Left ventricle myocardium inferior (tissue), 1 donor: ENCODE data around the gene HHAT. TPM values are rescaled to one million over a fixed set of nuclear protein-coding genes. Genes with fewer than 3 reads are reported as not detected.

ENCODE experiments used
- DNase-seq: peaks from one replicate; pipeline ENCODE4 v3.0.0-alpha.2; 2020
- H3K27ac ChIP-seq: fragments of 200-600 bp; replicated peaks from 2 replicates; pipeline ENCODE4 v1.8.0; 2021
- H3K27me3 ChIP-seq: fragments of 200-600 bp; 2 replicates; pipeline ENCODE4 v1.8.0; 2021; ENCODE audit warnings: low read depth
- H3K36me3 ChIP-seq: fragments of 200-600 bp; 2 replicates; pipeline ENCODE4 v1.8.0; 2021
- H3K4me1 ChIP-seq: fragments of 200-600 bp; 2 replicates; pipeline ENCODE4 v1.8.0; 2021
- H3K4me3 ChIP-seq: fragments of 200-600 bp; 2 replicates; pipeline ENCODE4 v1.8.0; 2021; ENCODE audit warnings: mild to moderate bottlenecking, moderate library complexity
- H3K9me3 ChIP-seq: fragments of 200-600 bp; replicated peaks from 2 replicates; pipeline ENCODE4 v1.8.0; 2021
- CTCF ChIP-seq: fragments of 200-600 bp; IDR thresholded peaks from 2 replicates; pipeline ENCODE4 v1.8.0; 2021; ENCODE audit warnings: antibody characterized with exemption, mild to moderate bottlenecking, borderline replicate concordance
- intact Hi-C: fragments of 100-400 bp; cut with micrococcal nuclease; formaldehyde crosslinking; loops from one replicate; pipeline ENCODE4 v1.11.0; 2022
- total RNA-seq: library from RNA; stranded (reverse); fragmentation: NEBNext Ultra II Directional; extraction: Animal tissue kit (Norgen Biotek cat#: 25700); gene quantifications from one replicate; pipeline ENCODE4 v1.2.1, GENCODE V29; 2021
- donor health status: DM: no; HTN: yes; CAD: no; lungs with severe emphysema.

The HHAT gene
- total RNA-seq, 1 donor from 2014 or later = 2.1 TPM

- intact Hi-C loops = no loop called here
- no peak for DNase-seq
- no peak overlapping the region for H3K4me3 ChIP-seq
- H3K9me3 ChIP-seq = peaks cover under 1% of the 10 kb centered on the region
- no peaks in the 10 kb centered on the region for H3K36me3 ChIP-seq
- no peak overlapping the region for H3K27ac ChIP-seq
- no peak for TF ChIP-seq CTCF
- H3K27me3 ChIP-seq = no peaks in the 10 kb centered on the region
- no peaks in the 10 kb centered on the region for H3K4me1 ChIP-seq
These were observed 253.7 kb downstream of the HHAT start for GRCh38 chr1:210582205-210582970.

- no peaks in the 10 kb centered on the region for H3K27me3 ChIP-seq
These were observed 255.9 kb downstream of the HHAT start for GRCh38 chr1:210584439-210585113.

GRCh38 chr1:210586771-210587170, 258.1 kb downstream of the HHAT start:
- H3K9me3 ChIP-seq = peaks cover 14% of the 10 kb centered on the region
- no peaks in the 10 kb centered on the region for H3K4me1 ChIP-seq
- DNase-seq = no peak
- peaks cover 3% of the 10 kb centered on the region for H3K36me3 ChIP-seq
- intact Hi-C loops = no loop called here
- H3K4me3 ChIP-seq = no peak overlapping the region
- H3K27me3 ChIP-seq = no peaks in the 10 kb centered on the region
- no peak for TF ChIP-seq CTCF
- no peak overlapping the region for H3K27ac ChIP-seq

More at GRCh38 chr1:210584439-210585113, 255.9 kb downstream of the HHAT start:
- no peak overlapping the region for H3K27ac ChIP-seq
- TF ChIP-seq CTCF = peak; percentile 70
- H3K36me3 ChIP-seq = peaks cover 3% of the 10 kb centered on the region
- H3K4me3 ChIP-seq = no peak overlapping the region
- no peaks in the 10 kb centered on the region for H3K4me1 ChIP-seq
- peaks cover 5% of the 10 kb centered on the region for H3K9me3 ChIP-seq
- intact Hi-C loops = no loop called here
- DNase-seq = peak; percentile 72

GRCh38 chr1:210587566-210587965, 258.9 kb downstream of the HHAT start:
- H3K36me3 ChIP-seq = peaks cover 3% of the 10 kb centered on the region
- intact Hi-C loops = no loop called here
- H3K4me1 ChIP-seq = no peaks in the 10 kb centered on the region
- DNase-seq = no peak
- H3K27me3 ChIP-seq = no peaks in the 10 kb centered on the region
- H3K27ac ChIP-seq = no peak overlapping the region
- peaks cover 22% of the 10 kb centered on the region for H3K9me3 ChIP-seq
- no peak for TF ChIP-seq CTCF
- H3K4me3 ChIP-seq = no peak overlapping the region

- H3K4me3 ChIP-seq = no peak overlapping the region
- H3K27me3 ChIP-seq = no peaks in the 10 kb centered on the region
- no peak overlapping the region for H3K27ac ChIP-seq
- no peak for TF ChIP-seq CTCF
- H3K36me3 ChIP-seq = peaks cover 3% of the 10 kb centered on the region
- no peak for DNase-seq
- no peaks in the 10 kb centered on the region for H3K4me1 ChIP-seq
- H3K9me3 ChIP-seq = peaks cover 28% of the 10 kb centered on the region
- intact Hi-C loops = no loop called here
These were observed 259.7 kb downstream of the HHAT start for GRCh38 chr1:210588357-210588756.
